Activated T-cell treated with anti-CD3 and anti-CD28 coated beads for 24 hours (primary cell): ENCODE data around the gene DNASE1.

Experiments
- DNase-seq: peaks from one replicate; pipeline ENCODE4 v3.0.0-alpha.2; 2020; ENCODE audit warnings: low read depth

The DNASE1 gene

GRCh38 chr16:3664187-3664896 lies 9.9 kb downstream of the DNASE1 start:
- DNase-seq: no peak

- no peak for DNase-seq
Measured at GRCh38 chr16:3665508-3665907, 11.0 kb downstream of the DNASE1 start.

- DNase-seq: no peak
Measured at GRCh38 chr16:3668626-3669025, 14.1 kb downstream of the DNASE1 start.

GRCh38 chr16:3669082-3669481 lies 14.6 kb downstream of the DNASE1 start:
- no peak for DNase-seq

- DNase-seq: no peak
Measured at GRCh38 chr16:3670711-3671110, 16.2 kb downstream of the DNASE1 start.

- DNase-seq: no peak
Measured at GRCh38 chr16:3671424-3671823, 16.9 kb downstream of the DNASE1 start.

- DNase-seq: no peak
Measured at GRCh38 chr16:3672571-3673041, 18.1 kb downstream of the DNASE1 start.

- DNase-seq: no peak
Measured at GRCh38 chr16:3673201-3673600, 18.7 kb downstream of the DNASE1 start.

- DNase-seq: no peak
Measured at GRCh38 chr16:3673676-3674377, 19.3 kb downstream of the DNASE1 start.

GRCh38 chr16:3674513-3675295 lies 20.2 kb downstream of the DNASE1 start:
- no peak for DNase-seq

GRCh38 chr16:3675601-3676130 lies 21.2 kb downstream of the DNASE1 start:
- DNase-seq: no peak

- DNase-seq: no peak
Measured at GRCh38 chr16:3677994-3678393, 23.5 kb downstream of the DNASE1 start.

- DNase-seq: no peak
Measured at GRCh38 chr16:3681206-3681605, 26.7 kb downstream of the DNASE1 start.

GRCh38 chr16:3687021-3687420 lies 32.5 kb downstream of the DNASE1 start:
- DNase-seq: no peak

GRCh38 chr16:3687792-3688191 lies 33.3 kb downstream of the DNASE1 start:
- DNase-seq: no peak

- no peak for DNase-seq
Measured at GRCh38 chr16:3689731-3690130, 35.2 kb downstream of the DNASE1 start.

GRCh38 chr16:3690470-3690928 lies 36.0 kb downstream of the DNASE1 start:
- peak; percentile 69 for DNase-seq

- DNase-seq: no peak
Measured at GRCh38 chr16:3690980-3691720, 36.7 kb downstream of the DNASE1 start.

GRCh38 chr16:3691761-3692160 lies 37.3 kb downstream of the DNASE1 start:
- no peak for DNase-seq

GRCh38 chr16:3694051-3694450 lies 39.6 kb downstream of the DNASE1 start:
- DNase-seq: no peak

- DNase-seq: no peak
Measured at GRCh38 chr16:3695610-3696369, 41.3 kb downstream of the DNASE1 start.
